HG03354 (cell line): Measurements from ENCODE around the gene ENDOV.
A peak's percentile ranks its signal among the peaks of the same experiment; 100 is the strongest.

Experiments
- ATAC-seq: cut with Tn5 transposase; IDR thresholded peaks from one replicate; pipeline ENCODE4 v1.9.1; 2021; ENCODE audit warnings: mild to moderate bottlenecking; ENCODE audit not compliant: unreplicated experiment, poor library complexity, severe bottlenecking

ENDOV gene

GRCh38 chr17:80414803-80415625 is at the start of gene ENDOV:
TSS of gene ENDOV (plus strand) at chr17:80415167. CDS start at chr17:80415195, 28 bp downstream.
- peak; percentile 93 for ATAC-seq

DNA sequence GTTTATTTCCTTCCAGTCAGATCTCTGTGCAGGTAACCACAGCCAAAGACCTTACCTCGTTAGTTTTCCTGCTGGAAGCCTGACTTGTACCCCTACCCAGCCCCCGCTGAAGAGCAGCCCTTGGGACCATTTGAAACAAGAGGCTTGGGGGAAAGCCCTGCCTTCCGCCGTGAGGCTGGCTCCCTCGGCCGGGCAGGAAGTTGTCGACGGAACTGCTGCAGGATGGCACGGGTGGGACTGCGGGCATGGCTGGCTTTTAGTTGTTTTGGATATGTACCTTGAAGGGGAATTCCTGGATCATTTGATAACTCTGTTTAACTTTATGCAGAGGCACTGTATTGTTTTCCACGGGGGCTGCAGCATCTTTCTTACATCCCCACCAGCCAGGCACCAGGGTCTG is 49.0 kb upstream of the ENDOV start:
- no peak for ATAC-seq

- no peak for ATAC-seq
These were observed 47.5 kb upstream of the ENDOV start for GRCh38 chr17:80367503-80367902.

DNA sequence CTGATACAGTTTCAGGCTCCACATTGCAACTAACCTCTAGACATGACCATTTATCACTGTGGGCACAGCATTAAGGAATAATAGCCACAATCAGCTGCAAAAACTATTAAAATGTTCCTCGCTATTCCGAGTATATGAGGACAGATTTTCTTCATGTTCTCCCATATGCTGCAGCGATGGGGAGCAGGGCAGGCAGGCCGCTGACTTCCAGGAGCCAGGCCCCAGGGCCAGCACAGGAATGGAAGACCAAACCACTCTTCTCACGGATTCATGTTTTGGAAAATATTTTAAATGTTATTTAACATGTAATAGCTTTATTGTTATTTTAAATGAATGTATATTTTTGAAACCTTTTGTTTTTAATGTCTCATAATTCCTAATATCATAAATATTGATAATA is 43.8 kb upstream of the ENDOV start:
- ATAC-seq: no peak

GRCh38 chr17:80372456-80372855 is 42.5 kb upstream of the ENDOV start:
- ATAC-seq: no peak

- no peak for ATAC-seq
These were observed 41.9 kb upstream of the ENDOV start for GRCh38 chr17:80372922-80373570.

DNA sequence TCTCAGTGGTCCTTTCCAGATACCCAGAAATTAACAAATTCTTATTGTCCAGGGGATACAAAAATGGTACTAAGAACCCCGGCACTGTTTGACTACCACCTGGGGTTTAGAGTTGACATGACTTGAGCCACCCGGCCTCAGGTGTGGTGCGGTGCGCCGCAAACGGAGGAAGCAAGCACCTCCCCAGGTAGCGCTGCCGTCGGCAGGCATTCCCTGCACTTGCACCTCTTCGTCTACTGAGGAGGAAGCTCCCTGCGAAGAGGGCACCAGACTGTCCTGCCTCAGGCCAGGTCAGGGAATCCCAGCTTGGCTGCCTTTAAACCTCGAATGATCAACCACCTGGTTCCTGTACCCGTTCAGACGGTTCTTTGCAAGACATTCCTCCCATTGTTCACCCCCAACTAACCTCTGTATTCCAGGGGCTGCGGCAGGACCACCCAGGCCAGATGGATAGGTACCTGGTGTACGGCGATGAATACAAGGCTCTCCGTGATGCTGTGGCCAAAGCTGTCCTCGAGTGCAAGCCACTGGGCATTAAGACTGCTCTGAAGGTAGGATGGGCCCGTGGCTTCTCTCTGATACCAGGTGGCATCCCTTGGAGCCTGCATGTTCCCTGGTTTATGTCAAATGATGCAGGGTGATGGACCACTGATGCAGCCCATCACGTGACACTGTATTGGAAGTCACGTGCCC is 40.8 kb upstream of the ENDOV start:
- ATAC-seq: no peak

DNA sequence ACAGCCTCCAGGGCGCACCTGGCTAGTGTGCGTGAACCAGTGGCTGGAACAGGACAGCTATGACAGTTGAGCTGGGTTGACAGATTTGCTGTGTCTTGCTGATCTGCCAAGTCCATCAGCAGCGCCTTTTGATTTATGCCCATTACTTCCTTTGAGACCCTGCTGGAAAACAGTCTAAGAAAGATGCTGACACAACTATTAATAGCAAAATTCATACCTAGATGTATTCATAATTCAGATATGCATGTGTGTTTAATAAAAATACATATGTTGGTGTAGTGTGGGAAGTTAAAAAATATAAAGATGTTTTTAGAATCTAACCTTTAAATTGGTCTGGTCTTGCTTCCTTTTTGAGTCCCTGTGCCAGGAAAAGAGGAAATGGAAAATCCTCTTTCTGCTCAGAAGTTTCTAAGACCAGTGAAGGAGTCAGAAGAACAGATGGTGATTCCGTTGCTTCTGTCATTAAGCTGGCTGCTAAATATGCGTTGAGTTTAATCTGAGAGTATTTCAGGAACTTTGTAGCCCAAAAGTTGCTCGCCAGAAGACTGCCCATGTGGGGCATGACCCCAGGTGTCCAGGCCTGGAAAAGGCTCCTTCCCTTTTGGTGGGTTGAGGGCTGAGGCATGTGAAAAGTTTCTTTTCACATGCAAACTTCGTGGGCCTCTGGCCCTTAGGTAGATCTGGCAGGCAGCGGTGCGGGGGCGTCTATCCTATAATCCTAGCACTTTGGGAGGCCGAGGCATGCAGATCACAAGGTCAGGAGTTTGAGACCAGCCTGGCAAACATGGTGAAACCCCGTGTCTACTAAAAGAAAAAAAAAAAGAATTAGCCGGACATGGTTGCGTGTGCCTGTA is 40.0 kb upstream of the ENDOV start:
- no peak for ATAC-seq

GRCh38 chr17:80376531-80376930 is 38.4 kb upstream of the ENDOV start:
- ATAC-seq: no peak

GRCh38 chr17:80377798-80378197 is 37.2 kb upstream of the ENDOV start:
- no peak for ATAC-seq

DNA sequence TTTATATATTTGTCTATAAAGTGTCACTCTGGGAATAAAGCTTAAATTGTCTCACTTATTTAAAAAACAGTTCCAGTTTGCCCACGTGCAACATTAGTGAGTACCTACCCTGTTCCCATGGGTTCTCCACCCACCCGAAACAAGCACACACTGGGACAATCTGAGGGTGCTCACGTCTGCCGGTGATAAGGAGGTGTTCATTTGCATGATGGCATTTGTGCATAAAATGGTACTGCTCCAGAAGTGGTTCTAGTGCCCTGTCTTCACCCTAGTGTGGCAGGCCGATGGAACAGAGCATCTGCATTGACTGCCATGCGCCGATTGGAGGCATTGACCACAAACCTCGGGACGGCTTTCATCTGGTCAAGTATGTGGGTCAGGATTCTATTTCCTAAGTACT is 35.6 kb upstream of the ENDOV start:
- no peak for ATAC-seq

DNA sequence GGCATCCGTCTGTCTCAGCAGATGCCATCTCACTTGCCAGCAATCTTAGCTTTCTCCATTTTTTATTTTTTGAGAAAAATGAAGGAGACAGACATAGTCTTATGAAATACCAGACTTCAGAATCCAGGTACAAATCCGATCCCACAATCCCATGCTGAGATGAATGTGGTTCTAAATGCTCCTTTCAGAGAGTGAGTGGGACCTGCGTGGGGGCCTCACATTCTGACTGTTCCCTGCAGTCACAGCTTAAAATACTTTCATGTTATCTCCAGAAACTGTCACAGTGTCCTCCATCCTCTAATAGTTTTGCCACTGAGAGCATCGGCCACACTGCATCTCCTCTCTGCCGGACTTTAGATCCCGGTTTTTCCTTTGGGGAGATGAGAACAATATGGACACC is 34.9 kb upstream of the ENDOV start:
- no peak for ATAC-seq

DNA sequence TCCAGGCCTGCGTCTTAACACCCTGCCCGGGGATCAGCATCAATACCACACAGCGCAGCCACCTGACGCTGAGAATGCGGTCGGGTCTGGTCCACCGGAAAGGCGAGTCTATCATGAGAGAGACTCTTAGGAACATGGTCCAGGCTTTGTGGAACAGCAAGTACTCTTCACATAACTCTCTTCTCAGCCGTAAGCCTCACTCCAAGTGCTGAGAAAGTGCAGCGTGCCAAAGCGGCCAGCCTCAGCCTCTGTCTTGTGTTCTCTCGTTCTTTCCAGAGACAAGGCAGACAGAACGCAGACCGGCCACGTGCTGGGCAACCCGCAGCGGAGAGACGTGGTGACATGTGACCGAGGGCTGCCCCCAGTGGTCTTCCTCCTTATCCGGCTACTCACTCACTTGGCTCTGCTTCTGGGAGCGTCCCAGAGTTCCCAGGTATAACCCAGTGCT is 34.4 kb upstream of the ENDOV start:
- no peak for ATAC-seq

DNA sequence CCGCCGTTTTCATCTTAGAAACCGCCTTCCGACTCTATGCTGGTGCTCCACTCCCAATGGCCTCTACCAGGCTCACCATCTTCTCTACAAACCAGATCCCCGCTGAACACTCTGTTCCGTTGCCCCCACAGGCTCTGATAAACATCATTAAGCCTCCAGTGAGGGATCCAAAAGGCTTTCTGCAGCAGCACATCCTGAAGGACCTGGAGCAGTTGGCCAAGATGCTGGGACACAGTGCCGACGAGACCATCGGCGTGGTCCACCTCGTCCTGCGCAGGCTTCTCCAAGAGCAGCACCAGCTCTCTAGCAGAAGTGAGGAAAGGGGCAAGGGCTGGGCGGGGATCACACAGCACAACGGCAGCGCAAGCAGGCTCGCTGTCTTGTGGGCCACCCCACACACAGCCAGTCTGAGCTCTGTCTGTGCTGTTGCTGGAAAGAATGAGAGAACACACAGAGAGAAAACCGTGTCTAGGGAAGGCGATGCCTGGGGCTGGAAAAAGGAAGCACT is 33.5 kb upstream of the ENDOV start:
- ATAC-seq: no peak

GRCh38 chr17:80382446-80382845 is 32.5 kb upstream of the ENDOV start:
- ATAC-seq: no peak

DNA sequence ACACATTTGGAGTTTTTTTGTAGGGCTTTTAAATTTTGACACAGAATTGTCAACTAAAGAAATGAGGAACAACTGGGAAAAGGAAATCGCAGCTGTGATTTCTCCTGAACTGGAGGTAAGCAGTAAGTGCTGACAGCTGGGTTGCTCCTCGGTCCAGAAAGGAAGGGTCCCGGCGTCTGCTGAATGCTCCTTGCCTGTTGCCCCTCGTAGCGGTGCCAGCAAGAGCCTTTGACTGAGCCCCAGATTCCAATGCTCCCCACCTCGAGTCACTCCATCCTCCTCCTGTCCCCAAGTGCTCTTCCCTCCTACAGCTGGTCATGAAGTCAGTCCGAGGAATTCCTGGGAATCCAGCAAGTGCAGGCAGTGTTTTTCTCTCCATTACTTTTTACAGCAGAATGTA is 32.0 kb upstream of the ENDOV start:
- ATAC-seq: no peak

DNA sequence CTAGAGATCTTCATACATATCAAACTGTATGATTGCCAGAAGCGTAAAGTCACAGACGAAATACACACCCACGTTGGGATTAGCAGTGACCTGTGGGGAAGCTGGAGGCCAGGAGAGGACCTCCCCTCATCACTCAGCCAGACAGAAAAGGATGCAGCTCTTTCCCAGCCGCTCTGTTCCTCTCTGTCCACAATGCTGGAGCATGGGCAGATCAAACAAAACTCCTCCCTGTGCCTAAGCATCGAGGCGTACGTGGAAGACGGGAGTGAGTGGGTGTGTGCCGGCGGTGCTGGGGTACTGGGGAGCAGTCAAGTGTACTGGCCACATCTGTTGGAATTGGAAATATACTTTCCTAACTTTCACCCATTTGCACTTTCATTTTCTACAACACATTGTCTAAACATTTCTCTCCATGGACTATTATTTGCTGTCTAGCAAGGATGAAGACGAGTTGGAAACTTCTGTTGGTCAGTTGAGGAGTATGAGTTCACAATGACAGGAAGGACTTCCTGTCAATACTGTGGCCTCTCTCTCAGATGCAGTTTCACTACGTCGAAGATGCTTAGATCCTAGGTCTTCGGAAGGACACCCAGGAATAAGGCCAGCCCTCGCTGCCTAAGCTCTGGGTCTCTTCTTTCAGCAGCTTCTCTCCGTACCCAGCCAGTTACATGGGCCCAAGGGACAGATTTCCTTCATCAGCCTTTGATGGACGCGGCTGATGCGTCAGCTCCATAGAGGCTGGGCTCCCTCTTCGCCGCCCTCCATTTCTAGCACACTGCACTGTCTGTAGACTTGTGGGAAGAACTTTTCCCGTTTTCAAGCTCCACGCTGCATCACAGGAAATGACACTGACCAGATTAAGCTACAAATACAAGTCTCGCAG is 30.6 kb upstream of the ENDOV start:
- no peak for ATAC-seq

GRCh38 chr17:80385046-80385445 is 29.9 kb upstream of the ENDOV start:
- no peak for ATAC-seq

- ATAC-seq: no peak
These were observed 28.6 kb upstream of the ENDOV start for GRCh38 chr17:80386341-80386740.
